ENCODE results near the gene CDH13. TPM values are rescaled to one million over a fixed set of nuclear protein-coding genes. Genes with fewer than 3 reads are reported as not detected.

Gene CDH13
- total and polyA plus RNA-seq, 9 donors: 1.9 to 34.2 (median 4.8) TPM

GRCh38 chr16:83266848-83267553 is 640.2 kb downstream of the CDH13 start:
- no peak for TF ChIP-seq EP300 (IDR thresholded peaks at IDR 0.05)
- TF ChIP-seq POLR2A (IDR thresholded peaks at IDR 0.05): no peak
- TF ChIP-seq, protein P1, sequence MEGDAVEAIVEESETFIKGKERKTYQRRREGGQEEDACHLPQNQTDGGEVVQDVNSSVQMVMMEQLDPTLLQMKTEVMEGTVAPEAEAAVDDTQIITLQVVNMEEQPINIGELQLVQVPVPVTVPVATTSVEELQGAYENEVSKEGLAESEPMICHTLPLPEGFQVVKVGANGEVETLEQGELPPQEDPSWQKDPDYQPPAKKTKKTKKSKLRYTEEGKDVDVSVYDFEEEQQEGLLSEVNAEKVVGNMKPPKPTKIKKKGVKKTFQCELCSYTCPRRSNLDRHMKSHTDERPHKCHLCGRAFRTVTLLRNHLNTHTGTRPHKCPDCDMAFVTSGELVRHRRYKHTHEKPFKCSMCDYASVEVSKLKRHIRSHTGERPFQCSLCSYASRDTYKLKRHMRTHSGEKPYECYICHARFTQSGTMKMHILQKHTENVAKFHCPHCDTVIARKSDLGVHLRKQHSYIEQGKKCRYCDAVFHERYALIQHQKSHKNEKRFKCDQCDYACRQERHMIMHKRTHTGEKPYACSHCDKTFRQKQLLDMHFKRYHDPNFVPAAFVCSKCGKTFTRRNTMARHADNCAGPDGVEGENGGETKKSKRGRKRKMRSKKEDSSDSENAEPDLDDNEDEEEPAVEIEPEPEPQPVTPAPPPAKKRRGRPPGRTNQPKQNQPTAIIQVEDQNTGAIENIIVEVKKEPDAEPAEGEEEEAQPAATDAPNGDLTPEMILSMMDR (IDR thresholded peaks at IDR 0.05): no peak
- 56 to 65% (median 62%) methylated on average over 7 of the region's 7 CpGs for WGBS, 3 donors
- no peaks in the 10 kb centered on the region for H3K9me3 ChIP-seq
- no peaks in the 10 kb centered on the region for H3K27me3 ChIP-seq
- no peaks in the 10 kb centered on the region for H3K4me1 ChIP-seq (ENCODE audit: insufficient read depth)
- intact Hi-C loops (cut with DNase I): no loop called here
- H3K27ac ChIP-seq: no peak overlapping the region
- H3K36me3 ChIP-seq: no peaks in the 10 kb centered on the region
- DNase-seq: no peak
- no peak overlapping the region for H3K4me3 ChIP-seq

GRCh38 chr16:83268169-83268568 is 641.4 kb downstream of the CDH13 start:
- TF ChIP-seq EP300 (IDR thresholded peaks at IDR 0.05) (no peak), POLR2A (IDR thresholded peaks at IDR 0.05) (no peak)
- TF ChIP-seq, protein P1 (IDR thresholded peaks at IDR 0.05): no peak
- intact Hi-C loops (cut with DNase I): no loop called here
- no peaks in the 10 kb centered on the region for H3K4me1 ChIP-seq (ENCODE audit: insufficient read depth)
- H3K27ac ChIP-seq: no peak overlapping the region
- no peaks in the 10 kb centered on the region for H3K27me3 ChIP-seq
- 81 to 88% (median 88%) methylated on average over 3 of the region's 3 CpGs for WGBS, 3 donors
- H3K4me3 ChIP-seq: no peak overlapping the region
- no peaks in the 10 kb centered on the region for H3K36me3 ChIP-seq
- no peak for DNase-seq
- H3K9me3 ChIP-seq: no peaks in the 10 kb centered on the region

DNA sequence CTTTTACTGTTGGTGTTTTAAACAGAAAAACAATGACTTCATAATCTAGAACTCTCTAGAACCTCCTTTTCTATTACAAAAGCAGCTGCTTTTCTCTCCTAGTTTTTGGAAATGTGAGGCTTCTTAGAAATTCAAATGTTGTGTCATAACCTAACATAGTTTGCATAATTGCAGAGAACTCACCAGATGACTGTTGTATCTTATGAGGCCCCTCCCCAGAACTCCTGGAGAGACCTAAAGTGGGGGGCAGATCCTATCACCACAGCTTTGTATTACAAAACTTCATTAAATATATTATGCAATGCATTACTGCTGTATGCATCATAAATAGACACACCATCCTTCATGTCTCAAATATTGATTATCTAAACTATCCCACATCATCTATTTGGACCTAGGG is 642.3 kb downstream of the CDH13 start:
- H3K27ac ChIP-seq: no peak overlapping the region
- no peaks in the 10 kb centered on the region for H3K36me3 ChIP-seq
- intact Hi-C loops (cut with DNase I): no loop called here
- TF ChIP-seq, protein P1 (IDR thresholded peaks at IDR 0.05): no peak
- DNase-seq: no peak
- no peak overlapping the region for H3K4me3 ChIP-seq
- H3K4me1 ChIP-seq (ENCODE audit: insufficient read depth): no peaks in the 10 kb centered on the region
- no peaks in the 10 kb centered on the region for H3K9me3 ChIP-seq
- H3K27me3 ChIP-seq: no peaks in the 10 kb centered on the region

- intact Hi-C loops (cut with DNase I): no loop called here
- H3K4me3 ChIP-seq: no peak overlapping the region
- no peak for DNase-seq
- no peak for TF ChIP-seq POLR2A (IDR thresholded peaks at IDR 0.05)
- no peak for TF ChIP-seq EP300 (IDR thresholded peaks at IDR 0.05)
- TF ChIP-seq, protein P1 (IDR thresholded peaks at IDR 0.05): no peak
- no peaks in the 10 kb centered on the region for H3K9me3 ChIP-seq
- no peaks in the 10 kb centered on the region for H3K27me3 ChIP-seq
- WGBS, 3 donors: 59 to 72% (median 72%) methylated on average over 2 of the region's 2 CpGs
- H3K4me1 ChIP-seq (ENCODE audit: insufficient read depth): no peaks in the 10 kb centered on the region
- H3K27ac ChIP-seq: no peak overlapping the region
- no peaks in the 10 kb centered on the region for H3K36me3 ChIP-seq
These were observed 642.8 kb downstream of the CDH13 start for GRCh38 chr16:83269541-83269940.
